ENCODE measurements around the gene MYEF2.

MYEF2 gene

GRCh38 chr15:48177383-48177765, 721 bp downstream of the MYEF2 start:
- DNase-seq (ENCODE audit: low read depth in 1 of 2, low spot score in 1 of 2): peak; percentile 23 to 56
- TF ChIP-seq JUND (IDR thresholded peaks at IDR 0.05; ENCODE audit: low read depth): no peak
- in situ Hi-C loops (cut with HindIII; ENCODE audit: low pct_unique_long_range_greater_than_20kb, low sequenced_read_pairs): no loop called here

- no peak for TF ChIP-seq JUND (IDR thresholded peaks at IDR 0.05; ENCODE audit: low read depth)
- DNase-seq (ENCODE audit: low read depth in 1 of 2, low spot score in 1 of 2): no peak
- in situ Hi-C loops (cut with HindIII; ENCODE audit: low pct_unique_long_range_greater_than_20kb, low sequenced_read_pairs): no loop called here
Measured at GRCh38 chr15:48176957-48177356, 1.1 kb downstream of the MYEF2 start.

GRCh38 chr15:48176112-48176511, 2.0 kb downstream of the MYEF2 start:
- no peak for DNase-seq (ENCODE audit: low read depth in 1 of 2, low spot score in 1 of 2)
- TF ChIP-seq JUND (IDR thresholded peaks at IDR 0.05; ENCODE audit: low read depth): no peak
- in situ Hi-C loops (cut with HindIII; ENCODE audit: low pct_unique_long_range_greater_than_20kb, low sequenced_read_pairs): no loop called here

GRCh38 chr15:48175126-48175525, 3.0 kb downstream of the MYEF2 start:
- DNase-seq (ENCODE audit: low read depth in 1 of 2, low spot score in 1 of 2): no peak
- TF ChIP-seq JUND (IDR thresholded peaks at IDR 0.05; ENCODE audit: low read depth): no peak
- in situ Hi-C loops (cut with HindIII; ENCODE audit: low pct_unique_long_range_greater_than_20kb, low sequenced_read_pairs): no loop called here

- TF ChIP-seq JUND (IDR thresholded peaks at IDR 0.05; ENCODE audit: low read depth): no peak
- in situ Hi-C loops (cut with HindIII; ENCODE audit: low pct_unique_long_range_greater_than_20kb, low sequenced_read_pairs): no loop called here
- DNase-seq (ENCODE audit: low read depth in 1 of 2, low spot score in 1 of 2): no peak
Measured at GRCh38 chr15:48170981-48171380, 7.1 kb downstream of the MYEF2 start.

GRCh38 chr15:48168616-48169015, 9.5 kb downstream of the MYEF2 start:
- no peak for TF ChIP-seq JUND (IDR thresholded peaks at IDR 0.05; ENCODE audit: low read depth)
- in situ Hi-C loops (cut with HindIII; ENCODE audit: low pct_unique_long_range_greater_than_20kb, low sequenced_read_pairs): no loop called here
- no peak for DNase-seq (ENCODE audit: low read depth in 1 of 2, low spot score in 1 of 2)

GRCh38 chr15:48153526-48153925, 24.6 kb downstream of the MYEF2 start:
- in situ Hi-C loops (cut with HindIII; ENCODE audit: low pct_unique_long_range_greater_than_20kb, low sequenced_read_pairs): no loop called here
- TF ChIP-seq JUND (IDR thresholded peaks at IDR 0.05; ENCODE audit: low read depth): no peak
- DNase-seq (ENCODE audit: low read depth in 1 of 2, low spot score in 1 of 2): no peak

GRCh38 chr15:48149858-48150257, 28.2 kb downstream of the MYEF2 start:
- no peak for DNase-seq (ENCODE audit: low read depth in 1 of 2, low spot score in 1 of 2)
- no peak for TF ChIP-seq JUND (IDR thresholded peaks at IDR 0.05; ENCODE audit: low read depth)
- in situ Hi-C loops (cut with HindIII; ENCODE audit: low pct_unique_long_range_greater_than_20kb, low sequenced_read_pairs): no loop called here

- in situ Hi-C loops (cut with HindIII; ENCODE audit: low pct_unique_long_range_greater_than_20kb, low sequenced_read_pairs): no loop called here
- TF ChIP-seq JUND (IDR thresholded peaks at IDR 0.05; ENCODE audit: low read depth): no peak
- DNase-seq (ENCODE audit: low read depth in 1 of 2, low spot score in 1 of 2): no peak
Measured at GRCh38 chr15:48147358-48147757, 30.7 kb downstream of the MYEF2 start.

- no peak for DNase-seq (ENCODE audit: low read depth in 1 of 2, low spot score in 1 of 2)
- in situ Hi-C loops (cut with HindIII; ENCODE audit: low pct_unique_long_range_greater_than_20kb, low sequenced_read_pairs): no loop called here
- TF ChIP-seq JUND (IDR thresholded peaks at IDR 0.05; ENCODE audit: low read depth): no peak
Measured at GRCh38 chr15:48145923-48146322, 32.2 kb downstream of the MYEF2 start.

GRCh38 chr15:48144889-48145288, 33.2 kb downstream of the MYEF2 start:
- in situ Hi-C loops (cut with HindIII; ENCODE audit: low pct_unique_long_range_greater_than_20kb, low sequenced_read_pairs): no loop called here
- no peak for TF ChIP-seq JUND (IDR thresholded peaks at IDR 0.05; ENCODE audit: low read depth)
- no peak for DNase-seq (ENCODE audit: low read depth in 1 of 2, low spot score in 1 of 2)

GRCh38 chr15:48143856-48144255, 34.2 kb downstream of the MYEF2 start:
- no peak for TF ChIP-seq JUND (IDR thresholded peaks at IDR 0.05; ENCODE audit: low read depth)
- in situ Hi-C loops (cut with HindIII; ENCODE audit: low pct_unique_long_range_greater_than_20kb, low sequenced_read_pairs): no loop called here
- DNase-seq (ENCODE audit: low read depth in 1 of 2, low spot score in 1 of 2): no peak

GRCh38 chr15:48132874-48133273, 45.2 kb downstream of the MYEF2 start:
- TF ChIP-seq JUND (IDR thresholded peaks at IDR 0.05; ENCODE audit: low read depth): no peak
- no peak for DNase-seq (ENCODE audit: low read depth in 1 of 2, low spot score in 1 of 2)
- in situ Hi-C loops (cut with HindIII; ENCODE audit: low pct_unique_long_range_greater_than_20kb, low sequenced_read_pairs): no loop called here

- no peak for DNase-seq (ENCODE audit: low read depth in 1 of 2, low spot score in 1 of 2)
- in situ Hi-C loops (cut with HindIII; ENCODE audit: low pct_unique_long_range_greater_than_20kb, low sequenced_read_pairs): no loop called here
- no peak for TF ChIP-seq JUND (IDR thresholded peaks at IDR 0.05; ENCODE audit: low read depth)
Measured at GRCh38 chr15:48131324-48131723, 46.8 kb downstream of the MYEF2 start.

Measured in T47D (cell line).